Spleen (tissue), 7 donors: ENCODE measurements around the gene UBE2L3.

Source experiments
- CTCF ChIP-seq, 11 experiments: fragments of 200-600 bp in 7 of 11; fragments of 450-650 bp in 4 of 11; sonication (generic) in 4 of 11; IDR thresholded peaks in 8 of 11; conservative IDR thresholded peaks in 3 of 11; 1 replicate in 7 of 11; 2 replicates in 4 of 11; pipeline versions ENCODE4 v1.4.0 to v1.8.0; 2016 to 2021; ENCODE audit warnings: antibody characterized with exemption in 11 of 11, inconsistent platforms in 4 of 11, mild to moderate bottlenecking in 1 of 11
- POLR2A ChIP-seq, 3 donors: fragments of 450-650 bp; IDR thresholded peaks; one replicate each; pipeline ENCODE4 v1.5.1; 2017; ENCODE audit warnings: antibody characterized with exemption in 3 of 3, mild to moderate bottlenecking in 1 of 3
- donor health status: DM: no; HTN: no; CAD: no; lungs with moderate emphysema.
- donor health status: DM: no; HTN: no; CAD: no.
- donor health status: DM: no; HTN: no; CAD: no.

- TF ChIP-seq CTCF (IDR thresholded peaks at IDR 0.05 in 8 of 11, conservative IDR thresholded peaks at IDR 0.05 in 3 of 11) (no peak), POLR2A (IDR thresholded peaks at IDR 0.05) (no peak)
Measured at GRCh38 chr22:21623648-21623970, 56.1 kb downstream of the UBE2L3 start.
